OCI-LY1 (cell line): ENCODE measurements around the gene FKBP7.

ENCODE experiments used
- CTCF ChIP-seq: fragments of 200-600 bp; sonication (generic), shearing (Covaris generic); IDR thresholded peaks from 2 replicates; pipeline ENCODE4 v1.5.1; 2017; ENCODE audit warnings: mild to moderate bottlenecking, antibody characterized with exemption, low read length, moderate library complexity, mixed read lengths
- EZH2 ChIP-seq: fragments of 200-600 bp; sonication (generic), shearing (Covaris generic); IDR thresholded peaks from 2 replicates; pipeline ENCODE4 v1.8.0; 2017; ENCODE audit warnings: borderline replicate concordance, mixed run types, mild to moderate bottlenecking, antibody characterized with exemption, low read length, moderate library complexity, mixed read lengths

GRCh38 chr2:178450524-178450773 is 28.0 kb downstream of the FKBP7 start:
- TF ChIP-seq CTCF = no peak
- TF ChIP-seq EZH2 = no peak
